Measurements from ENCODE around the gene TAT.

Gene TAT

GRCh38 chr16:71520550-71520949 lies 56.3 kb downstream of the TAT start:
- Histone ChIP-seq H3K27me3 (ENCODE audit: control insufficient read depth, insufficient read depth, low read length) (no peaks in the 10 kb centered on the region), H3K79me2 (no peaks in the 10 kb centered on the region), H3K4me2 (ENCODE audit: low read length) (no peak overlapping the region), H3K4me3 (ENCODE audit: low read depth, low read length) (no peak overlapping the region), H3K9me3 (ENCODE audit: control insufficient read depth, low read length) (no peaks in the 10 kb centered on the region), H3K9ac (no peak overlapping the region), H3K27ac (no peak overlapping the region), H3K4me1 (no peaks in the 10 kb centered on the region), H2AFZ (no peak overlapping the region), H3K36me3 (ENCODE audit: control insufficient read depth, insufficient read depth, low read length) (no peaks in the 10 kb centered on the region)
- TF ChIP-seq, protein P1, sequence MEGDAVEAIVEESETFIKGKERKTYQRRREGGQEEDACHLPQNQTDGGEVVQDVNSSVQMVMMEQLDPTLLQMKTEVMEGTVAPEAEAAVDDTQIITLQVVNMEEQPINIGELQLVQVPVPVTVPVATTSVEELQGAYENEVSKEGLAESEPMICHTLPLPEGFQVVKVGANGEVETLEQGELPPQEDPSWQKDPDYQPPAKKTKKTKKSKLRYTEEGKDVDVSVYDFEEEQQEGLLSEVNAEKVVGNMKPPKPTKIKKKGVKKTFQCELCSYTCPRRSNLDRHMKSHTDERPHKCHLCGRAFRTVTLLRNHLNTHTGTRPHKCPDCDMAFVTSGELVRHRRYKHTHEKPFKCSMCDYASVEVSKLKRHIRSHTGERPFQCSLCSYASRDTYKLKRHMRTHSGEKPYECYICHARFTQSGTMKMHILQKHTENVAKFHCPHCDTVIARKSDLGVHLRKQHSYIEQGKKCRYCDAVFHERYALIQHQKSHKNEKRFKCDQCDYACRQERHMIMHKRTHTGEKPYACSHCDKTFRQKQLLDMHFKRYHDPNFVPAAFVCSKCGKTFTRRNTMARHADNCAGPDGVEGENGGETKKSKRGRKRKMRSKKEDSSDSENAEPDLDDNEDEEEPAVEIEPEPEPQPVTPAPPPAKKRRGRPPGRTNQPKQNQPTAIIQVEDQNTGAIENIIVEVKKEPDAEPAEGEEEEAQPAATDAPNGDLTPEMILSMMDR (IDR thresholded peaks at IDR 0.05), result no peak

All from parathyroid adenoma (tissue), 2 donors.